OCI-LY1 (cell line): Measurements from ENCODE around the gene TBC1D5.

Experiments
- CTCF ChIP-seq: fragments of 200-600 bp; sonication (generic), shearing (Covaris generic); IDR thresholded peaks from 2 replicates; pipeline ENCODE4 v1.5.1; 2017; ENCODE audit warnings: mild to moderate bottlenecking, antibody characterized with exemption, low read length, moderate library complexity, mixed read lengths
- EZH2 ChIP-seq: fragments of 200-600 bp; sonication (generic), shearing (Covaris generic); IDR thresholded peaks from 2 replicates; pipeline ENCODE4 v1.8.0; 2017; ENCODE audit warnings: borderline replicate concordance, mixed run types, mild to moderate bottlenecking, antibody characterized with exemption, low read length, moderate library complexity, mixed read lengths

- TF ChIP-seq CTCF = no peak
- no peak for TF ChIP-seq EZH2
Measured at GRCh38 chr3:17119201-17120072, 623.0 kb downstream of the TBC1D5 start.
